Cardiac septum (tissue), 1 donor: Measurements from ENCODE around the gene ARHGEF6. TPM values are rescaled to one million over a fixed set of nuclear protein-coding genes. Genes with fewer than 3 reads are reported as not detected.

Source experiments
- DNase-seq: peaks from one replicate; pipeline ENCODE4 v3.0.0-alpha.2; 2020; ENCODE audit warnings: low spot score
- intact Hi-C: fragments of 100-400 bp; cut with DNase I; formaldehyde crosslinking; loops from one replicate; pipeline ENCODE4 v1.14.0; 2022
- total RNA-seq: library from RNA; stranded (reverse); fragmentation: NEBNext Ultra II Directional; extraction: Animal tissue kit (Norgen Biotek cat#: 25700); gene quantifications from one replicate; pipeline ENCODE4 v1.2.1, GENCODE V29; 2021
- donor health status: DM: no; HTN: no; CAD: no.

The ARHGEF6 gene
- total RNA-seq, 1 donor from 2014 or later, result 51.3 TPM

DNA sequence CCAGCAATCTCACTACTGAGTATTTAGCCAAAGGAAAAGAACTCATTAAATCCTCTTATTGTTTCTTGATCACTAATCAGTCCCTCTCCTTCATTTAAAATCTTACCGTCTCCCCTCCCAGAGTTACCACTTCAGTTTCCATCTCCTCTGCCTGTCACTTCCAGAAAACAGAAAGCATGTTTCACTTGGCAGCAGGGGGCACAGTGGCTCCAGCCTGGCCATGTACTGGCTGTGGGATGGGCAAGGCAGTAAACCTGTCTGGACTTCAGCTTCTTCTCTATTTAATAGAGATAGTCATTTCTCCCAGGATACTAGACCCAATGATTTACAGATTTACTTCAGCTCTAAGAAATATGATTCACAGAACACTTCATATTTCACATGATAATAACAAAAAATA is 69.6 kb downstream of the ARHGEF6 start:
- intact Hi-C loops, result loop anchor here (5.0 kb wide), 1 partner anchor 216 kb away; no protein-coding TSS in a partner anchor
- DNase-seq, result no peak

DNA sequence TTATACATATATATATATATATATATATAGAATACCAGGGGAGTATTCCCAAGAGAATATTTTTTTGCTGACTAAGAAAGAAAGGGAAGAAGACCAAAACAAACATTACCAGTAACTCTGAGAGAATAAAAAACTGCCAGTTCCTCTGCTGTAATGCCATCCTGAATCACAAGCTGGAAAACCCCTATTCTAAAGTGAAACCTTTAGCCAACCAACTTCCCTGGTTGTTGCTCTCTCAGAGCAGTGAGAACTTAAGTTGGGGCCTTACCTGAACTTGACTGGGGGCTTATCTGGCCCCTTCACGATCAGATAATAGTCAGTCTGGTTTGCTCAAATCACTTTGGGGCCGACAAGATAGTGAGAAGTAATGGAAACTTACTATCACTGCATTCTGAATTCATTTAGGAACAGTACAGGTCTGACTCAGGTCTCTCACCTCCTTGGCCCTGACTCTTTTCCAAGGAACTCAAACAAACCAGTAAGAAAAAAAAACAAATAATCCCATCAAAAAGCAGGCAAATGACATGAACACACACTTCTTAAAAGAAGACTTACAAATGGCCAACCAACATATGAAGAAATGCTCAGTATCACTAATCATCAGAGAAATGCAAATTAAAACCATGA is 70.3 kb downstream of the ARHGEF6 start:
- DNase-seq, result no peak
- intact Hi-C loops, result loop anchor here (5.0 kb wide), 1 partner anchor 217 kb away; no protein-coding TSS in a partner anchor

DNA sequence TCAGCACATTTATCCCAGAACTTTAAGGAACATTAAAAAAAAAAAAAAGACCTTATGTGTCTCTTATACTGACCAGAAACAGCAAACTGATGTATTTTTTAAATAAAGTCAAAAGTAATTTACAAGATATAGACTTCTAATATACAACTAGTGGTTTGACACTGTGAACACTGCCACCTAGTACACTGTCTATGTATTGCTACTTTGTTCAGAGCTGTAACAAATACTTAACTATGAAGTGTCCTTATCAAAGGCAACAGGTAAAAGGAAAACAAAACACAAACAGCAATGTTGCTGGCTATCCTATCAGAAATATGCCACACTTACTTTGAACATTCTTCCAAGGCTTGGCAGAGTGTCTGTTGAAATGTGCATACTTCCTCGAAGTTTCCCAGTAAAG is 72.4 kb downstream of the ARHGEF6 start:
- DNase-seq, result no peak
- intact Hi-C loops, result no loop called here

DNA sequence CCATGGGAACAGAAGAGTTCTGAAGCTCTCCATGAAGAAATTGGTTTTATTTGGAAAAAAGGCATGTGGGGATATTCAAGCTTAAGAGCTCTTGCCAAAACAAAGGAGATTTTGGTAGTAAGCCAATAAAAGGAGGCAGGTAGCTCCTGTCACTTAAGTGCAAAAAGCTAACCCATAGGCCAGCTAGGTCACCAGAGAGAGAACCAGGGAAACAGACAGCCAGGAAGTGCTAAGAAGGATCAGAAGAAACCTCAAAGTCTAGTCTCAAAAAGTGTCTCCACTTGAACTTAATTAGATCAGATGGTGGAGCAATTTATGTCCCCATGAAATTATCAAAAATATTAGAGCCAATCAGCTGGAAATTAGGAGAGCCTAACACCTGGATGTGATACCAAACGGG is 83.6 kb downstream of the ARHGEF6 start:
- intact Hi-C loops, result no loop called here
- no peak for DNase-seq

DNA sequence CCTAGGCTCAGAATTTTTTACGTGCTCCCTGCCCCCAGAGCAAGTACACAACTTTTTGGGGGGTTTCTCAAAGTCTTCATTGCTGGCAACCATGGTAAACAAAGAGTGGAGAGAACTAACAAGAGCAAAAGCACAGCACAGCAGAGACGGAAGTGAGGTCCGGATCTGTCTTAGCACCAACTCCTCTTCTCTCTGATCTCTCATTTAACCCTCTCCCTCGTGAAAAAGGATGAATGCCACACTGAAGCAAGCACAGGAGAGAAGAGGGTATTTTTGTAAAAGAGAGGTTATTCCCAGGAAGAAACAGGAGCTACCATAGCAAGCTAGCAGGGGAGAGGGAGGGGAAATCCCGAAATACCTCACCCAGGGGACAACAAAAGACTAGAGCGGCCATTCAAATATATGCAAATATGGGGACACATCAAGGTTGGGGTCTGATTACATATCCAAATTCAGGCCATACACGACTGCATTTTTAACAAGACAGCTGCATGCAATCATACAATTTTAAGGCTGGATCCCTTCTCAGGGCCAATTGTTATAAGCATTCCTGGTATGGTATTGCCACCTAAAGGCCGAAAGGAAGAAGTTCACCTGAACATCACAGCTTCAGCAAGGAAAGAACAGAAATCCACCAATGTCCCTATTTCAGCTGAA is 86.2 kb downstream of the ARHGEF6 start:
- no peak for DNase-seq
- intact Hi-C loops, result no loop called here

DNA sequence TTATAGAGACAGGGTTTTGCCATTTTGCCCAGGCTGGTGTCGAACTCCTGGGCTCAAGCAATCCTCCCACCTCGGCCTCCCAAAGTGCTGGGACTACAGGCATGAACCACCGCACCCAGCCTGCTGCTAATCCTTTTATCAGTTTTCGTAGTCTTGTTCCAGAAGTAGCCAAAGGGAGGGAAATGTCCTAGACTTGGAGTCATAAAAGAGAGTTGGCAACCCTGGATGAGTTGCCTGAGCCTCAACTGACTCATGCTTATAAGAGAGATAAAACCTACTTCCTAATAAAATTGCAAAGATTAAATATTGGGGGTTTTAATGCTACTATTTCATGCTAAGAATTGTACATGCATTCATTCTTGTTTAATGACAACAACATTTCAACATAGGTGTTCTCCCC is 88.5 kb downstream of the ARHGEF6 start:
- intact Hi-C loops, result no loop called here
- no peak for DNase-seq

DNA sequence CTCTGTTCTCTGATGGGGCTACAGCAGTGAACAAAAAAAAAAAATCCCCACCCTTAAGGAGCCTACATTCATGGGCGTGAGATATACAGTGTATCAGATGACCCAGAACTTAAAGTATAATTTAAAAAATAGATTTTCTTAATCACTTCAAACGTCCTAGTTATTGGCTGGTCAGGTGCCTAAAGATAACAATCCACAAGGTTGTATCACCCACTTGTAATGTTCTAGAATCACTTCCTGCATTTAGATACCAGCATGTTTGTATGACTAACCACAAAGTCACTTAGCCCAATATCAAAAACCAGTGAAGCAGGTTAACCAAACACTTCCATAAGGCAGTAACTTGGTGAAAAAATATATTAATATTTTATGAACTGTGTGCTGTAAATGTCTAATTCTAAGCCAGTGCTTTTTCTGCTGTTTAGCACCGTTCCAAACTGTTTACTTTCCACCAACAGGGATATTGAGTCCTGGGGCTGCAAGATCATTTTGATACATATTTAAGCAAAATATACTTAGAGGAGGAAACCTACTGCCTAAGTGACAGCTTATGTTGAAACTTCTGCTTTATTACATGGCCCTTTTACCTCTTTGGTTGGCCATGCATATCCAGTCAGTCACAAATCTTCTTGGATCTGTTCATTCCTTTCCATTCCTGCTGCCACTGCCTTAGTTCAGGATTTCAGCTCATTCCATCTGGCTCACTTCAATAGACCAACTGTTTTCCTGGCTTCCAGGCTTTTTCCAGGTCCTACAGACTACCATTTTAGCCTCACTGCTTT is 89.5 kb downstream of the ARHGEF6 start:
- DNase-seq, result no peak
- intact Hi-C loops, result no loop called here

DNA sequence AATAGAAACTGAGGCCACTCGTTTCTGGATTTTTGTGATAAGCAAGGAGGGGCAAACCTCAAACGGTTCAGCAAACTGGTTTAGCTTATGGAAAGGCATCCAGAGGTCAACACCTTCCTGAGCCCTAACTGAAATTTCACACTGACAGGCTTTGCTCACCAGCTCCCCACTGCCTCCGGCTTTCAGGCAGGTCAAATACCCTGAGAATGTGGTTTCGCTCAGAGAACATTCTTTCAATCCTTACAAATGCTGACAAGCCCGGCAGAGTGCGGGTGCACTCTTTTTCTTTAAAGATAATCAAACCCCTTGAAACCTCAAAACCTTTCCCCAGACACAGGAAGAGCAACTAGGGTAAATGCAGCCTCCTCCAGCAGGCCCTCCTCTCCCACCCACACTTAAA is 91.3 kb downstream of the ARHGEF6 start:
- intact Hi-C loops, result no loop called here

DNA sequence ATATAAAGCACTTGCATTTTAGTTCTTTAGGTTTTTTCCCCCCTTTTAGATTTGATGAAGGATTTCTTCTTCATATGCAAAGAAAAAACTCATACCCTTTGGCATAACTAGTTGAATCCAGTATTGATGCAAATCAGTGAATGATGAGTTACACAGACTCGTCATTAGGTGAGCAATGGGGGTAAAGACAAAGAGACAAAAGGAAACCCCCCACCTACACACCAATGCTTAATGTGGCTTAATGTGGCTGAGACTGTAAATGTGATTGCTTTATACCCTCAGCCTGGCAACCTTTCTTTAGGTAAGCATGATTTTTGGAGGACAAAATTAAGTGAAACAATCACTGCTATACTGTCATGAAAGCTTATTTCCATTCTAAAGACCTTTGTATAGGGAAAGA is 93.3 kb downstream of the ARHGEF6 start:
- intact Hi-C loops, result no loop called here
- no peak for DNase-seq

More for the DNA sequence above, 91.3 kb downstream of the ARHGEF6 start:
- no peak for DNase-seq

DNA sequence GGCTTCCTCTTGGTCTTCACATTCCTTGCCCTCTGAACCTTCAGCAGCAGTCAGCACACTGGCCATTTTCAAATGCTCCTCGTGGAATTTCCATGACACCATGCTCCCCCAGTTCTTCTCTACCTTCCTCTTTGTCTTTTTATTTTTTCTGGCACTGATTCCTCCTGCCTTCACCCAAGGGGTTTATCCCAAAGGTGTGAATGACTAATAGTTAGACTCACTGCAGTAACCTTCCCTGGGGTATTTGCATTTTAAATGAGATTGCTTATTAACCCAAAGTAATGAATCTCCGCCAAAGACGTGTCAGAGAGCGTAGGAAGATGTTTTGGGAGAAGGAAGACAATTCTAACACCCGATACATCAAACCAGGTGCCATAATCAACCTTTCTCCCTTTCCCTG is 96.6 kb downstream of the ARHGEF6 start:
- intact Hi-C loops, result no loop called here
- no peak for DNase-seq

DNA sequence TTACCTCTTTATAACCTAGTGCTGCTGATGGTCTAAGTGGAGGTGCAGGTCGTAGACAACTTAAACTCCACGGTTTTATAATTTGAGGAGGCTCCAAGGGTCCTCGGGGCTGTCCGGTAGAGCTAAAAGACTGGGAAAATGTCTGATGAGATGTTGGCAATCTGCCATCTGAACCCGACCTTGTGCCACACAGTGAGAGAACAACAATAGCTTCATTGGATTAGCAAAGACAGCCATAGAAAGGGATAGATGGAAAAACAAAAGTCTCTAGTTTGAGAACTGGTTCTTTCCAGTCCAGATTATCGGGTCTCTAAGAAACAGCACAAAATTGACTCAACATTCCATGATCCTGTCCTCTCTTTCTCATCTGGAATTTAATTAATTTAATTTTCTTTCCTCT is 101.2 kb downstream of the ARHGEF6 start:
- no peak for DNase-seq
- intact Hi-C loops, result no loop called here

DNA sequence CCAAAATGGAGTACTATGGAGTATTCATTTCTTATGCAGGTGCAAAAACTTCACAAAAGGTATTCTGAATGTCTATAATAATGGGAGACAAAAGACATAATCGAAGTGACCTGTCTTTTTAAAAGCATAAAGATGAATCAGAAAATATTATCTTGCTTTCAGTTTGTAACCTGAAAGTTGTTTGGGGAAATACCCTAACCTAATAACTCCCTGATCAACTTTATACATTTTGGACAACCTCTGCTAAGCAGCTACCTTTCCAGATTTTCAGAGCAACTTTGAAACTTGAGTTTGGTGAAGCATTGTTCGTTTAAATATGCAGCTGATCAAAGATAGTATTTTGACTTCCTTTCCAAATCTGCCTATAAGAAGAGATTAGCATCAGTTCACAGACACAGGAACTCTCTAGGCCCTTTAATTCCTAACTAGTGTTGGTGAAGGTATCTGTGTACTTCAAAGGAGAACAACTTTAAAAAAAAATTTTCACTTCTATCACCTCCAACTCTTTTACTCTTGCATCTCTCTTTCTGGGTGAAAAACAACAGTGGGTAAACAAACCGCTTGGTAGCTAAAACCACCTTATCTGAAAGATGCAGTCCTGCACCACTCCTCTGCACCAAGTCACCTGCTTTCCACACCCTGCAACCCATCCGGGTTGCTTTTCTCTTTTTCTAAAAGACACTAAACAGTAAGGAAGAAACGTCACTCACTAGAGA is 106.3 kb downstream of the ARHGEF6 start:
- intact Hi-C loops, result no loop called here
- DNase-seq, result no peak

DNA sequence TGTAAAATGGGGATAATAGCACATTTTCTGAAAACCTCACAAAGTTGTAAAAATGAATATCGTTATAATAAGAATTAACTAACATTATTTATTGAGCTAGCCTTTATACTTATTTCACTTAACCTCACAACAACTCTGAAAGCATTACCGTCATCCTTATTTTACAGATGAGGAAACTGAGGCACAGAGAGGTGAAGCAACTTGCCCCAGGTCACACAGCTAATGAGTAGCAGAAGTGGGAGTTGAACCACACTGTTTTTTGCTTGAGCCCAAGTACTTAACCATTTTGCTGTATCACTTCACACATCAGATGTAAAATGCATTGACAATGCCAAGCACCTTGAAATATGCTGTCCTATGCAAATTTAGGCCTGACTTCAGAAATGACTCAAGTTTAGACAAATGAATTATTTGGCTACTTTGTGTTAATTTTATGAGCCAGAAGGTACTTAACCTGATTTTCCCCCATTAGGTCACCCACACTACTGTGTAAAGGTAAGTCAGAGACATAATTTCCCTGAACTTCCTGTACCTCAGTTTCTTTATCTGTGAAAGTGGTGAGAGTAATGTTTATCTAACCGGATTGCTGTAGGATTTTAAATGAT is 109.6 kb downstream of the ARHGEF6 start:
- DNase-seq, result no peak
- intact Hi-C loops, result no loop called here

DNA sequence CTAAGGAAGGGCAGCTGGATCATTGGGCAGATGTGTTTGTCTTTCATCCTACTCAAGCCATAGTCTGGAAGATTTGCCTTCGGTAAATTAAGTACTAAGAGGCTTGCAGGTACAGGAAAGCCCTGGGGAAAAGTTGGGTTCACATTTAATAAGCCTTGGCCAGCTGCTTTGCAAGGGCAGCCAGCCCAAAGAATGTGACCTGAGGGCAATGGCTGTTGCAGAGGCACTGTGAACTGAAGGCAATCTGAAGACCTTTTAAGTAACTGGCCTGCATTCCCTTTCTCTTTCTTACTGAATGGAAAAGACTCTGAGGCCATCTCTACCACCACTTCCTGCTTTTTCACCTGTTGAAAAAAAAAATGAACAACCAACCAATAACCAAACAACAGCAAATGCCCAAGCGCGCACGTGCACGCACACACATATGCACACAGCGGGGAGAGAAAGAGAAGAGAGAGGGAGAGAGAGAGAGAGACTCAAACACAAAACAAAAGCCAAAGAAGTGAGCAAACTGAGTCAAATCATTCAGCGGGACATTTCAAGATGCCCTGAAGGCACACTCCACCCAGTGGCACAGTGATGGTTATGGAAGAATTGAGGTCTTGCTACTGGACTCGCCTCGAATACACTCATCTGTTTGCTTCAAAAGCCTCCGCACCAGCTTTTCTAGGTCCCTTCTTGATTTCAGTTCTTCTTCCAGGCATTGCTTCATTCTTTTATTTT is 113.1 kb downstream of the ARHGEF6 start:
- DNase-seq, result no peak
- intact Hi-C loops, result no loop called here

DNA sequence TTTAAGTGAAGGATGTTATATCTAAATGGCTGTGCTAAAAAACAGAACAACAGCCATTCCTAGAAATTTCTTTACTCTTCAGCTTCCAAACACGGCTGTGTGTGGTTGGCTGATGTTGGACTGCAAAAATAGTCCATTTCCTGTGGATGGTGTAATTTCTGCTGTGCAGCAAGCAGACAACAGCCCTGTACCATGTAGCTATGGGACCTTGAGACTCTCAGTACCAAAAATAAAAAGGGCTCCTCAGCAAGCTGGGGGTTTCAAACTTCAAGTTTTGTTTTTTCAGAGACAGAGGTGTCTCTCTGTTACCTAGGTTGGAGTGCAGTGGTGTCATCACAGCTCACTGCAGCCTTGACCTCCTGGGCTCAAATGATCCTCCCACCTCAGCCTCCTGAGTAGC is 114.6 kb downstream of the ARHGEF6 start:
- intact Hi-C loops, result no loop called here
- no peak for DNase-seq

DNA sequence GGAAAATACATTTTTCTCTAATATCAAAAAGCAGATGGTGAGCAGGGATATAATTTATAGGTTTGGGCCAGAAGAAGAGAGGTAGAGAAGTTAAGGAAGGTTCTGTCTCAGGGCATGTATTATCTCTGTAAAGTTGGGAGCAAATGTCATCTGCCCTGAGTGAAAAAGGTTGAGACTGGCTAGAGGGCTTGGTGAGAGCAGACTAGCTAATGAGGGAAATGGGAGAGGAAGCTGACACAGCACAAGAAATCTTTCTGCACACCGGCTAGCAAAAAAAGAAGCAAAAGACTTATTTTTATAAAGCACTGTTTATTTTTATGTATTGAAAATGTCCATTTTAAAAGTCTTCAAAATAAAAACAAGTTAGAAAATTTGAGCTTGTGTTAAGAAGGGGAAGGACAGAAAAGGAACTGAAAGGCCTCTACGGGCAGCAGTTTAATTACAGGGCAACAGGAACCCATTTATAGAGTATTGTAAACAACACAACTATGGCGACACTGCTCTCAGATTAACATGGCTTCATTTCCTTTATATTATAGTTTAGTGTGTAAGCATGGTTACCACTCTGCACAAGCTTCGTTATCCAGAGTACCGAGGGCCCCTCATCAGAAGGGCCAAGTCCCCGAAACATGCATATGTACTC is 115.4 kb downstream of the ARHGEF6 start:
- intact Hi-C loops, result no loop called here
- DNase-seq, result no peak

DNA sequence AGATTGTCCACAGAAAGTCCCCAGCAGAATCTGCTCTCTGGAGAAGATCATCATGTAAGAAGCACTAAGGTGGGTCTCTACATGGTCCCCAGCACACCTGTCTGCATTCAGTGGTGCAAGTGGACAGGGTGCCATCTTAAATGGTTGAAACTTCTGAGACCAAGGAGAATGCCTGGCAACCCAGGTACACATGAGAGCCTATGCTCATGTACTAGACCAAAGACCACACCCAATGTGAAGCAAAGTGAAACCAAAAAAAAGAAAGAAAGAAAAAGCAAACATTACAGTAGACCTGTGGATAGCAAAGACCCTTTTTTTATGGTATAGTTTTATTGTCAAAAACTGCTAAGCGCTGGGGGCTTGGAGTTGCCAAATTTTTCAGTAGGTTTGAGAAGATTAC is 117.8 kb downstream of the ARHGEF6 start:
- no peak for DNase-seq
- intact Hi-C loops, result no loop called here

DNA sequence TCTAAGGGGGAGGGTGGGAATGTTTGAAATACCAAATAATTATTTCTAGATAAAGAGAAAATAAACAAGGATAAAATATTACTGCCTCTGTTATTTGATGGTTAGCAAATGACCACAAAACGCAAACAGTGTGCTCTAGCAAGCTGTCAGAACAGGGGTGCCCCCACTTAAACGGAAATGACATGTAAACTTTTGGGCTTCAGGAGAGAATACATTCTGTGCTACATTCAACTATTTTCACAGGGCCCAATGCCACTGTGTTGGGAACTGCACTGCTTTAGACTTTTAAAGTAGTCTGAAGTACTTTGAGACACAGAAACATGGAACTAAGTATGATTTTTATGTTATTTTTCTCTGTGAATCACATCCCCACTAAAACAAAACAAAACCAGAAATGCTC is 118.6 kb downstream of the ARHGEF6 start:
- no peak for DNase-seq
- intact Hi-C loops, result no loop called here

DNA sequence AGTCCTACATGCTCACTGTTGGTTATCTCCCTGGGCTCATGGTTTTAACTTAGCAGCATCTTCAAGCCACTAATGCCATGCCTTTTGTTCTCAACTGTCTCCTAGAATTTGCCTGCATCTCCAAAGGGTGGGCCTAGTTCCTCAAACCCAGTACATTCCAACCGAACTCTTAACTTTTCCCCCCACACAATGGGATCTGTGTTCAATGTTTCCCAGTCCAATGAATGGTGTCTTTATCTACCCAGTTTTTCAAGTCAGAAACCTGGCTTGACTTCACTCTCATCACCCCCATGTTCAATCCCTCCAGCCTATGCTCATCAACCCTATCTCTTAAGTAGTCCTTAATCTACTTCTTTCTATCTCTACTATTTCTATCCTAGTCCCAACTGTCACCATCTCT is 119.8 kb downstream of the ARHGEF6 start:
- intact Hi-C loops, result no loop called here
- no peak for DNase-seq
